ENCODE measurements around the gene SMPD3. TPM values are rescaled to one million over a fixed set of nuclear protein-coding genes. Genes with fewer than 3 reads are reported as not detected.
"Not testable (repeated sequence)": the region's sequence is repeated elsewhere in the genome, so short reads cannot be mapped to it uniquely, and the experiment has no call there.

Gene SMPD3
- total and polyA plus RNA-seq, 2 experiments from 2014 or later = 0.57 to 0.83 TPM

GRCh38 chr16:68496689-68497088 is 48.4 kb upstream of the SMPD3 start:
- Mint-ChIP-seq H3K9me3 (peaks cover 4% of the 10 kb centered on the region; the same call in 2 of the 3 replicates), H3K36me3 (ENCODE audit: low read depth) (peaks cover 4% of the 10 kb centered on the region; the same call in 1 of the 3 replicates), H3K27ac (no peak overlapping the region), H3K4me3 (no peak overlapping the region), H3K27me3 (ENCODE audit: insufficient read depth, low read depth, poor library complexity) (peaks cover 13% of the 10 kb centered on the region), H3K4me1 (peaks cover 4% of the 10 kb centered on the region; the same call in 2 of the 3 replicates)
- Histone ChIP-seq H3K36me3 (ENCODE audit: insufficient read depth) (no peaks in the 10 kb centered on the region), H4K20me1 (replicated peaks; ENCODE audit: insufficient read depth) (no peaks in the 10 kb centered on the region), H3K79me2 (replicated peaks; ENCODE audit: insufficient read depth) (no peaks in the 10 kb centered on the region), H3K27me3 (ENCODE audit: insufficient read depth) (no peaks in the 10 kb centered on the region), H2AFZ (no peak overlapping the region), H3K4me3 (no peak overlapping the region), H3F3A (replicated peaks; ENCODE audit: low read depth) (no peaks in the 10 kb centered on the region), H3K27ac (ENCODE audit: low read depth) (no peak overlapping the region), H3K9me2 (ENCODE audit: insufficient read depth) (no peaks in the 10 kb centered on the region), H3K4me2 (no peak overlapping the region), H3K4me1 (ENCODE audit: insufficient read depth) (no peaks in the 10 kb centered on the region)
- no peak for ATAC-seq
- TF ChIP-seq ZNF331 (CRISPR knock-in tag; IDR thresholded peaks at IDR 0.05; ENCODE audit: low read depth) (no peak), CTCF (conservative IDR thresholded peaks at IDR 0.05; ENCODE audit: low read depth in 2 of 2) (no peak), EZH2 (IDR thresholded peaks at IDR 0.05; ENCODE audit: low read depth, unreplicated experiment) (no peak), POLR2AphosphoS5 (IDR thresholded peaks at IDR 0.05; ENCODE audit: low read depth) (no peak), REST (IDR thresholded peaks at IDR 0.05; ENCODE audit: unreplicated experiment) (no peak), NANOG (IDR thresholded peaks at IDR 0.05; ENCODE audit: borderline replicate concordance) (no peak), ZNF114 (CRISPR knock-in tag; IDR thresholded peaks at IDR 0.05) (no peak), JUNB (IDR thresholded peaks at IDR 0.05; ENCODE audit: unreplicated experiment) (no peak)
- no peak for DNase-seq (ENCODE audit: low spot score)

GRCh38 chr16:68494261-68494660 is 46.0 kb upstream of the SMPD3 start:
- H3K9me2 ChIP-seq (ENCODE audit: insufficient read depth); H3K4me3 Mint-ChIP-seq; H2AFZ ChIP-seq; H3K27me3 Mint-ChIP-seq (ENCODE audit: insufficient read depth, low read depth, poor library complexity); H3K9me3 Mint-ChIP-seq; H3K36me3 ChIP-seq (ENCODE audit: insufficient read depth); H3K79me2 ChIP-seq (replicated peaks; ENCODE audit: insufficient read depth); H3K4me2 ChIP-seq; DNase-seq (ENCODE audit: low spot score); H3K27ac ChIP-seq (ENCODE audit: low read depth); H3K27ac Mint-ChIP-seq; H4K20me1 ChIP-seq (replicated peaks; ENCODE audit: insufficient read depth); H3K36me3 Mint-ChIP-seq (ENCODE audit: low read depth); H3K27me3 ChIP-seq (ENCODE audit: insufficient read depth); H3F3A ChIP-seq (replicated peaks; ENCODE audit: low read depth); H3K4me1 ChIP-seq (ENCODE audit: insufficient read depth); H3K4me3 ChIP-seq; ATAC-seq: not testable (repeated sequence)
- peaks cover 16% of the 10 kb centered on the region for H3K4me1 Mint-ChIP-seq
